Esophagus muscularis mucosa (tissue), 4 donors: ENCODE results near the gene SAXO1.

Experiments used
- CTCF ChIP-seq, 3 experiments: fragments of 200-600 bp in 2 of 3; fragments of 450-650 bp in 1 of 3; sonication (generic) in 2 of 3; IDR thresholded peaks; one replicate each; pipeline ENCODE4 v1.5.1; 2017 to 2019; ENCODE audit warnings: antibody characterized with exemption in 3 of 3, mild to moderate bottlenecking in 2 of 3, moderate library complexity in 1 of 3
- EP300 ChIP-seq: sonication (generic); formaldehyde crosslinking; IDR thresholded peaks from one replicate; pipeline ENCODE4 v1.6.1; 2017; ENCODE audit warnings: antibody characterized with exemption
- POLR2A ChIP-seq: fragments of 450-650 bp; IDR thresholded peaks from one replicate; pipeline ENCODE4 v1.6.1; 2017; ENCODE audit warnings: antibody characterized with exemption, moderate library complexity, mild to moderate bottlenecking, low read depth
- POLR2AphosphoS5 ChIP-seq, 2 donors: sonication (generic); formaldehyde crosslinking; IDR thresholded peaks; one replicate each; pipeline ENCODE4 v1.6.1; 2017; ENCODE audit warnings: antibody characterized with exemption in 2 of 2

- no peak for TF ChIP-seq CTCF (IDR thresholded peaks at IDR 0.05)
- no peak for TF ChIP-seq POLR2AphosphoS5 (IDR thresholded peaks at IDR 0.05)
- TF ChIP-seq EP300 = no peak
- no peak for TF ChIP-seq POLR2A
Observed at GRCh38 chr9:19000133-19000532, 32.9 kb downstream of the SAXO1 start.
